Activated CD8-positive, alpha-beta memory T cell treated with anti-CD3 and anti-CD28 coated beads for 36 hours (primary cell): Measurements from ENCODE around the gene CNNM3. TPM values are rescaled to one million over a fixed set of nuclear protein-coding genes. Genes with fewer than 3 reads are reported as not detected.
"Not testable (repeated sequence)": the region's sequence is repeated elsewhere in the genome, so short reads cannot be mapped to it uniquely, and the experiment has no call there.

Experiments
- CTCF ChIA-PET: fragments of 350-600 bp; sonication (Branson Sonifier 250); formaldehyde crosslinking; loops from one replicate; lab custom pipeline; 2021; ENCODE audit warnings: antibody characterized with exemption; lab: Charles Lee
- POLR2A ChIA-PET: fragments of 350-600 bp; sonication (Branson Sonifier 250); formaldehyde crosslinking; loops from one replicate; lab custom pipeline; 2021; ENCODE audit warnings: antibody characterized with exemption; lab: Charles Lee
- total RNA-seq, 2 experiments: library from RNA; stranded (reverse); gene quantifications; one replicate each; pipeline ENCODE4 v1.2.3, GENCODE V29; 2021

CNNM3 gene
- total RNA-seq, 2 experiments from 2014 or later = 28.5 to 29.0 TPM

GRCh38 chr2:96796497-96796896 is 19.6 kb upstream of the CNNM3 start:
- CTCF ChIA-PET, POLR2A ChIA-PET: not testable (repeated sequence)

DNA sequence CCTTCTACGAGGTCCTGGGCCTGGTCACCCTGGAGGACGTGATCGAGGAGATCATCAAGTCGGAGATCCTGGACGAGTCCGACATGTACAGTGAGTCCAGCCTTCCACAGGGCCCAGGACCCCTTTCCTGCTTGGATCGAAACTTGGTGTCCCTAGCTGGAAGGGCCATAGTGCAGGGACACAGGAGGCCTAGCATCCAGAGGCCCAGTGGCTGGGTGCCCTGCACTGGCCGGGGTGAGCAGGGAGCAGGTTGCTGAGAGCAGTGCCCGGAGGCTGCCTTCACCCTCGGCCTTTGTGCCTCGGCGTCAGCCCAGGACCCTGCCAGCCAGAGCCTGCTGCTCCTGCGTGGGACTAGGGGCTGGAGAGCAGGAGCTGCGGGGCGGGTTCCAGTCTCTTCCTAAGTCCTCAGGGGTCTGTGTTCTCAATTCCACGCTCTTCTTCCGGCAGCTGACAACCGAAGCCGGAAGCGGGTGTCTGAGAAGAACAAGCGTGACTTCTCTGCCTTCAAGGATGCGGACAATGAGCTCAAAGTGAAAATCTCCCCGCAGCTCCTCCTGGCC is 18.9 kb upstream of the CNNM3 start:
- POLR2A ChIA-PET = no interaction called here
- CTCF ChIA-PET = no interaction called here

DNA sequence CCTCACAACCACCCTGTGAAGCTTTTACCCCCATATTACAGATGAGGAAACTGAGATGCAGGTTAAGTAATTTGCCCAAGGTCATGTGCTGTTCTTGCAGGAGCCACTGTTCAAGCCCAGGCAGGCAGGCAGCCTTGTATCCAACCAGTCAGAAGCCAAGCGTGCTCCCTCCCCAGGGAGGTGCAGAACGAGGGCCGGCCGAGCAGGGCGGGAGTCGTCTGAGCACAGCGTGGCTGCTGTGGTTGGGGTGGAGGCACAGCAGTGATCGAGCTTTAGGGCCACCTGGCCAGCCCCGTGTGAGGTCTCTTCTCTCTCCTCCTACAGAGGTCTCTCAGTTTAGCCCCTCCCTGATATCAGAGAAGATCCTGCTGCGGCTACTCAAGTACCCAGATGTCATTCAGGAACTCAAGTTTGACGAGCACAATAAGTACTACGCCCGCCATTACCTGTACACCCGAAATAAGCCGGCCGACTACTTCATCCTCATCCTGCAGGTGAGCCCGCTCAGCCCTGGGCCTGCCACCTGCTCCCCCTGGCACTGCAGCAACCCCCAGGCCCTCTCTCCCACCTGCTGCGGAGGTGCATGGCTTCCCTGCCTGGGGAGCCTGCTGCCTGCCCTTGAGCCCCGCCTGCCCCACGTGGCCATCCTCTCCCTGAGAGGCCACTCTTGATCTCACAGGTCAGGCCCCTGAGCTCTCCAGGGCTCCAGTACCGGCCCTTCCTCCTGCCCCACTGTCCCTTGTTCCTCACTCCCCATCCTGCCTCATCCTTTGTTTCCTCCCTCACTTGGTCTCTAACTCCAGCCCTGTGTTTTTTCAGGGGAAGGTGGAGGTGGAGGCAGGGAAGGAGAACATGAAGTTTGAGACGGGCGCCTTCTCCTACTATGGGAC is 17.1 kb upstream of the CNNM3 start:
- POLR2A ChIA-PET = no interaction called here
- CTCF ChIA-PET = interaction anchor here (2.0 kb wide), 1 partner anchor 12 kb away, joined by 4 read pairs; no protein-coding TSS in a partner anchor

GRCh38 chr2:96799623-96799935 is 16.5 kb upstream of the CNNM3 start:
- ChIA-PET POLR2A (no interaction called here), CTCF (interaction anchor here (0.6 to 2.0 kb wide), 4 partner anchors 11 to 422 kb away, joined by 3 to 9 read pairs (median 4); no protein-coding TSS in a partner anchor)

DNA sequence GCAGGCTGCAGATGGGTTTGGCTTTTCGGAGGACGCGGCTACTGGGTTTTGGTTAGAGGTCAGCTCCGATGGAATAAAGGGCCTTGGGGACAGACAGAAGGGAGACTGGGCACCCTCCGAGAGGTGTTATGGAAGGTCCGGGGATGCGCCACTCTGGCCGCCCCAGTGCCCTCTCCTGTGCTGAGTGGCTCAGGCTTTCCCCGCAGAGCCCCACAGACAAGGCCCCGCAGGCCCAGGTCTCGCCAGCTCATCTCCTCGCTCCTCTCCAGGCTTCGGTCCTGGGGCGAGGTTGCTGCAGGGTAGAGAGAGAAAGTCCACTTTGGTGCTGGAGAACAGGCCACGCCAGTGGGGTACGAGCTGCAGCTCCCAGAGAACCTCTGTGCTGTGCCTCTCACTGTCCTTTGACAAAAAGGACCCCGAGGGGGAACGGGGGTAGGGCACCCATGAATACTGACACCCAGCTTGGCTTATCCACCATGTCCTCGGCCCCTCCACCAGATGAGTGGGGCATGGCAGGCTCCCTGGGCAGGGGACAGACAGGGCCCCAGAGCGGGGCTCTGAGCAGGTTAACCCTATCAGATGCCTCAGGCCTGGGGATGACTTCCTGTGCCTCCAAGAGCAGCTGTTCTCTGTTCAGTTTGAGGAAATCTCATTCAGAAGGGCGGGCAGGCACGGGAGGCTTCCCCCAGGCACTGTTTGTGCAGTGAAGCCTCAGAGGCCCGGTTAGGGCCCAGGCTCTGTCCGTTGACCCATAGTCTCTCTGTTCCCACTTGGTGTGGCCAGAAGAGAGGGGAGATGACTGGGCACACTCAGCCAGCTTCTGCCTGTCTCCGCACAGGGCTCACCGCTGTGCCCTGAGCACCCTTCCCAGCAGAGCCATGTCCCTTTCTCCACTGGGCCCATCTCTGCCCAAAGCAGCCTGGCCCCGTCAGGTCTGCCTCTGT is 15.7 kb upstream of the CNNM3 start:
- POLR2A ChIA-PET = interaction anchor here (0.5 kb wide), 1 partner anchor 13 kb away, joined by 3 read pairs; no protein-coding TSS in a partner anchor
- CTCF ChIA-PET = interaction anchor here (0.6 to 2.0 kb wide), 14 partner anchors 10 to 855 kb away, joined by 3 to 9 read pairs (median 4); partner anchors contain the start of gene CNNM4

GRCh38 chr2:96801005-96801785 is 14.9 kb upstream of the CNNM3 start:
- ChIA-PET POLR2A (no interaction called here), CTCF (interaction anchor here (0.8 to 2.0 kb wide), 11 partner anchors 9 to 199 kb away, joined by 3 to 9 read pairs (median 4); partner anchors contain the start of gene CNNM4)

- ChIA-PET CTCF (interaction anchor here (0.6 to 1.2 kb wide), 4 partner anchors 15 to 51 kb away, joined by 3 to 4 read pairs (median 4); no protein-coding TSS in a partner anchor), POLR2A (no interaction called here)
These were observed 14.1 kb upstream of the CNNM3 start for GRCh38 chr2:96801786-96802595.

GRCh38 chr2:96802721-96803120 is 13.3 kb upstream of the CNNM3 start:
- ChIA-PET CTCF (interaction anchor here (0.6 to 1.2 kb wide), 3 partner anchors 15 to 44 kb away, joined by 3 to 4 read pairs (median 3); no protein-coding TSS in a partner anchor), POLR2A (no interaction called here)

- ChIA-PET POLR2A (interaction anchor here (0.6 to 0.7 kb wide), 2 partner anchors 31 to 211 kb away, joined by 3 to 5 read pairs; no protein-coding TSS in a partner anchor), CTCF (no interaction called here)
These were observed 11.1 kb upstream of the CNNM3 start for GRCh38 chr2:96804986-96805385.

GRCh38 chr2:96805946-96806345 is 10.1 kb upstream of the CNNM3 start:
- ChIA-PET POLR2A (interaction anchor here (0.6 kb wide), 1 partner anchor 42 kb away, joined by 5 read pairs; no protein-coding TSS in a partner anchor), CTCF (interaction anchor here (0.9 to 1.1 kb wide), 2 partner anchors 44 to 48 kb away, joined by 3 read pairs; no protein-coding TSS in a partner anchor)

- POLR2A ChIA-PET = interaction anchor here (0.6 kb wide), 1 partner anchor 42 kb away, joined by 5 read pairs; no protein-coding TSS in a partner anchor
- CTCF ChIA-PET = interaction anchor here (0.9 to 1.1 kb wide), 2 partner anchors 45 to 49 kb away, joined by 3 read pairs; no protein-coding TSS in a partner anchor
These were observed 9.5 kb upstream of the CNNM3 start for GRCh38 chr2:96806468-96807126.

- POLR2A ChIA-PET = interaction anchor here (0.8 kb wide), 1 partner anchor 47 kb away, joined by 3 read pairs; no protein-coding TSS in a partner anchor
- CTCF ChIA-PET = interaction anchor here (1.1 kb wide), 1 partner anchor 45 kb away, joined by 3 read pairs; no protein-coding TSS in a partner anchor
These were observed 9.0 kb upstream of the CNNM3 start for GRCh38 chr2:96807127-96807471.

GRCh38 chr2:96808176-96808837 is 7.8 kb upstream of the CNNM3 start:
- CTCF ChIA-PET = no interaction called here

DNA sequence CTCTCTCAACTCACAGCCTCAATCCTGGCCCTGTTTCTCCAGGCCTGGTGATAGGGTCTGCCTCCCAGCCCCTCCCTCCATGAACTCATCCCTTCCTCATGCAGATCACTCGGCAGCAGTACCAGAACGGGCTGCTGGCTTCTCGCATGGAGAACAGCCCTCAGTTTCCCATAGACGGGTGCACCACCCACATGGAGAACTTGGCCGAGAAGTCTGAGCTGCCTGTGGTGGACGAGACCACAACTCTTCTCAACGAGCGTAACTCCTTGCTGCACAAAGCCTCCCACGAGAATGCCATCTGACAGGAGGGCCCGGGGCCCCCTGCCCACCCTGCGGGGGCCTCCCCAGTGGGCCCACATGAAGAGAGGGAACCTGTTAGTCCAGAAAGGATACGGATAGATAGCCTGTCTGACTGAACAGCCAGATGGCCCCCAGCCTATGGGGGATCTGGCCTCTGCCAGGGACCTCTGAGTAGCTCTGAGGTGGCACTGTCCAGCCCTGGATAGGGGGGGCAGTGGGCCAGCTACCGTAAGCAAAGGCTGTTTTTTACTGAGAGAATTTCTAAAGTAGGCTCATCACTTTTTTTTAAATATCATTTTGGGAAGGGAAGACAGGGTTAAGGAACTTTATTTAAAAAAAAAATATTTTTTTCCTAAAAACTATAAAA is 6.7 kb upstream of the CNNM3 start:
- ChIA-PET CTCF (interaction anchor here (0.8 kb wide), 1 partner anchor 255 kb away, joined by 3 read pairs; no protein-coding TSS in a partner anchor), POLR2A (interaction anchor here (0.7 kb wide), 1 partner anchor 142 kb away, joined by 3 read pairs; no protein-coding TSS in a partner anchor)

More at GRCh38 chr2:96808176-96808837, 7.8 kb upstream of the CNNM3 start:
- POLR2A ChIA-PET = no interaction called here
